Measurements from ENCODE around the gene INA.
A peak's percentile ranks its signal among the peaks of the same experiment; 100 is the strongest.

INA gene

DNA sequence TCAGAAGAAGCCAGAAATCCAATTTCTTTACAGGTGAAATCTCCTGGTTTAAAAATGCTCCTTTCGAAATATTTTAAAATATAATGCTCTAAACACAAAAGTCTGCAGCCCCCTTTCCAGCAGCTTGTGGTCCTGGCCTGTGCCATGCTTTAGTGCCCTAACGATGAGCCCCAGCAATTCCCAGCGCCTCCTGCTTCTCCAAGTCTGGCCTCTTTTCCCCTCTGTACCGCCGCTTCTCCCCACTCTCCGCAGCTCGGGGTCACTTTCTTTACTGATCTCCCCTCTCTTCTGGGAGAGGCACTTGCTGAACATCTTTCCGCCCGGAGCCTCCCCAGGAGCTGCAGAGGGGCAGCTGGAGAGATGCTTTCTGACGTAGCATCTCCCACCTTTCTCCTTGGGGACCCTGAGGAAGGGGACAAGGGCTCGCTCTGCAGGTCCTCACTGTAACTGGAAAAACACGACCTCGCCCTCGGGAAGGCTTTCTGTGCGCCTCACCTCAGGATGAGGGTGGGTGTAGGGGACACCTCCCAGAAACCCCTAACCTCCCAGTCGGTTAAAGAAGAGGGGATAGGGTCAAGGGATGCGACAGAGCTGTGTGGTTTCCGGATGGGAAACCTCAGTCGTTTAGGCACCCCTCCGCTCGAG is 565 bp upstream of the INA start:
- no peak overlapping the region for H3K9ac ChIP-seq (ENCODE audit: low read depth, low read length)
- peak overlapping the region; percentile 82 for H3K4me3 ChIP-seq (ENCODE audit: low read depth, low read length)
- no peaks in the 10 kb centered on the region for H3K9me3 ChIP-seq (ENCODE audit: control insufficient read depth, insufficient read depth, low read length)
- H3K36me3 ChIP-seq (ENCODE audit: control insufficient read depth, insufficient read depth, low read length) = no peaks in the 10 kb centered on the region
- H3K27me3 ChIP-seq (ENCODE audit: control insufficient read depth, insufficient read depth, low read length) = peaks cover 59% of the 10 kb centered on the region
- H3K27ac ChIP-seq (ENCODE audit: low read depth, low read length) = no peak overlapping the region
- H3K4me1 ChIP-seq (ENCODE audit: control insufficient read depth, insufficient read depth, low read length) = peaks cover 15% of the 10 kb centered on the region

DNA sequence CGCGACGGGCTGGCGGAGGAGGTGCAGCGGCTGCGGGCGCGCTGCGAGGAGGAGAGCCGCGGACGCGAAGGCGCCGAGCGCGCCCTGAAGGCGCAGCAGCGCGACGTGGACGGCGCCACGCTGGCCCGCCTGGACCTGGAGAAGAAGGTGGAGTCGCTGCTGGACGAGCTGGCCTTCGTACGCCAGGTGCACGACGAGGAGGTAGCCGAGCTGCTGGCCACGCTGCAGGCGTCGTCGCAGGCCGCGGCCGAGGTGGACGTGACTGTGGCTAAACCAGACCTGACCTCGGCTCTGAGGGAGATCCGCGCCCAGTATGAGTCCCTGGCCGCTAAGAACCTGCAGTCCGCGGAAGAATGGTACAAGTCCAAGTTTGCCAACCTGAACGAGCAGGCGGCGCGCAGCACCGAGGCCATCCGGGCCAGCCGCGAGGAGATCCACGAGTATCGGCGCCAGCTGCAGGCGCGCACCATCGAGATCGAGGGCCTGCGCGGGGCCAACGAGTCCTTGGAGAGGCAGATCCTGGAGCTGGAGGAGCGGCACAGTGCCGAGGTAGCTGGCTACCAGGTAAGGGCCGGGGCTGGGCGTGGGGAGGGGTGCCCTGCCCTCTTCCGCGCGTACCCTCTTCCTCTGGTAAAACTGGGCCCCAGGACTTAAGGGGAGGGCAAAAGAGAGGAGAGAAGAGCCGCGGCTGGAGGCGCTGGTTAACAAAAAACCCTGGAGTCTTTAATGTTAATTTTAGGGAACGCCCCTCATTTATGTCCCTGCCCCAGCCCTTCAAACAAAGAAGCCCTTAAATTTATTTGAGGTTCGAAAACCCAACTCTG is 987 bp downstream of the INA start:
- no peaks in the 10 kb centered on the region for H3K36me3 ChIP-seq (ENCODE audit: control insufficient read depth, insufficient read depth, low read length)
- peak overlapping the region; percentile 82 for H3K4me3 ChIP-seq (ENCODE audit: low read depth, low read length)
- H3K9ac ChIP-seq (ENCODE audit: low read depth, low read length) = no peak overlapping the region
- no peak overlapping the region for H3K27ac ChIP-seq (ENCODE audit: low read depth, low read length)
- no peaks in the 10 kb centered on the region for H3K9me3 ChIP-seq (ENCODE audit: control insufficient read depth, insufficient read depth, low read length)
- H3K27me3 ChIP-seq (ENCODE audit: control insufficient read depth, insufficient read depth, low read length) = peaks cover 61% of the 10 kb centered on the region
- peaks cover 25% of the 10 kb centered on the region for H3K4me1 ChIP-seq (ENCODE audit: control insufficient read depth, insufficient read depth, low read length)

DNA sequence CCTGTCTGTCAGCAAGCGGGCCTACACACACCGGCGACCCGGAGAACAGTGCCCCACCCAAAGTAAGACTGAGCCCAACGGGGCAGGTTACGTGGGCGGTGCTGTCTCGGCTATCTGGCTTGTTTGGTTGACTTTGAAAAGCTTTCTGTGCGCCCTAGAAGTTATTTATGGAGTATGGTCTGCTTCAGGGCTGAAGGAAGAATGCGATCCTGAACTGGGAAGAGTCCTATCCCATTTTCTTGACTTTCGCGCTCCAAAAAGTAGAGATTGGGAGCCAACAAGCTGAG is 1.5 kb downstream of the INA start:
- Histone ChIP-seq H3K27me3 (ENCODE audit: control insufficient read depth, insufficient read depth, low read length) (peaks cover 61% of the 10 kb centered on the region), H3K4me3 (ENCODE audit: low read depth, low read length) (peak overlapping the region; percentile 82), H3K9ac (ENCODE audit: low read depth, low read length) (no peak overlapping the region), H3K4me1 (ENCODE audit: control insufficient read depth, insufficient read depth, low read length) (peaks cover 25% of the 10 kb centered on the region), H3K36me3 (ENCODE audit: control insufficient read depth, insufficient read depth, low read length) (no peaks in the 10 kb centered on the region), H3K9me3 (ENCODE audit: control insufficient read depth, insufficient read depth, low read length) (no peaks in the 10 kb centered on the region), H3K27ac (ENCODE audit: low read depth, low read length) (no peak overlapping the region)

DNA sequence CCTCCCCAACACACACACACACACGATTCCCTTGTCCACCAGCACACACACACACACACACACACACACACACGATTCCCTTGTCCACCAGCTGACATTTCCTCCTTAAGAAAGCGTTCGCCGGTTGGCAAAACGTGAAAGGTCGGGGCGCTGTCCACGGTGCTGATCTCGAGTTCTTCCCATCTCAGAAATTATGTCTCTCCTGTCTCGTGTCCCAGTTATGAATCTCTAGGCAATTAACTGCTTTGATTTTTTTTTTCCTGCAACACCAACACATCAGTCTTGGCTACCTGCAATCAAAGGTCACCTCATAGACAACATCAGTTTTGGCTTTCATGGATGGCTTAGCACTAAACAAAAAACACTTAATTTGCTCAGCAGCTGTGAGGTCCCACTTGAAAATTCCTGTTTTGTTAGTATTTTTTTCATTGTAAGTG is 1.9 kb downstream of the INA start:
- Histone ChIP-seq H3K9me3 (ENCODE audit: control insufficient read depth, insufficient read depth, low read length) (no peaks in the 10 kb centered on the region), H3K36me3 (ENCODE audit: control insufficient read depth, insufficient read depth, low read length) (no peaks in the 10 kb centered on the region), H3K9ac (ENCODE audit: low read depth, low read length) (no peak overlapping the region), H3K27me3 (ENCODE audit: control insufficient read depth, insufficient read depth, low read length) (peaks cover 61% of the 10 kb centered on the region), H3K4me3 (ENCODE audit: low read depth, low read length) (peak overlapping the region; percentile 82), H3K4me1 (ENCODE audit: control insufficient read depth, insufficient read depth, low read length) (peaks cover 25% of the 10 kb centered on the region), H3K27ac (ENCODE audit: low read depth, low read length) (no peak overlapping the region)

DNA sequence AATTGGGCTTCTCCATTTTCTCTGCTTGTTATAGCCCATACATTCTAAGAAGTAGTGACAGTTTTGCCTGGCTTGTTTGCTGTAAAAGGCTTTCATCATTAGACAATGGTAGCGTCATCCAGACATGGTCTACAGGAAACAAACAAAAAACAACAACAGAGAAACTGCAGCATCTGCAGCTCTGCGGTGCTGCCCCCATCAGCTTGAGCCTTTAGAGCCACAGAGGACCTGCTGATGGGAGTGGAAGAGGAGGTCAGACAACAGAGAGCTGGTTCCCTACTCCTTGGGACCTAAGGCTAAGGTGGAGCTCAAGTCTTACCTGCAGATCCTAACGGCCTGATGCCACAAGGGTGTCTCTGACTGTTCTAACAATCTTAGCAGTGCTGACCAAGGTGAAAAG is 3.1 kb downstream of the INA start:
- Histone ChIP-seq H3K9ac (ENCODE audit: low read depth, low read length) (no peak overlapping the region), H3K27me3 (ENCODE audit: control insufficient read depth, insufficient read depth, low read length) (peaks cover 60% of the 10 kb centered on the region), H3K4me3 (ENCODE audit: low read depth, low read length) (no peak overlapping the region), H3K27ac (ENCODE audit: low read depth, low read length) (no peak overlapping the region), H3K9me3 (ENCODE audit: control insufficient read depth, insufficient read depth, low read length) (no peaks in the 10 kb centered on the region), H3K4me1 (ENCODE audit: control insufficient read depth, insufficient read depth, low read length) (peaks cover 25% of the 10 kb centered on the region), H3K36me3 (ENCODE audit: control insufficient read depth, insufficient read depth, low read length) (no peaks in the 10 kb centered on the region)

DNA sequence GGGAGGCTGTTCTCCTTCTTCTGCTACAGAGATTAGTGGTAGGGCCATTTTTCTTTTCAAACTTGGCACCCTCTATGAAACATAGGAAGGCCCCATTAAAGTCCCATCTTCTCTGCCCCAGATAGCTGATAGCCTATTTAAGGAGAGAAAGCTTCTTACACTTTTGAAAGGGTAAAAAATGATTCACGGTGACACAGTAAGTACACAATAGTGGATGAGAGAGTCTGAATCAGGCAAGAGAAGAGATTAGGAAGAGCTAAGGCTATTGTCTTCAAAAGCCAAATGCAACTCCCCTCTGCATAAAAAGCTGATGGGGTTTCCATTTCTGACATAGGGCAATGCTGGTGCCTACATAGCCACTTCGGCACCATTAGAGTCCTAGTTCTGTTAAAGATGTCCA is 3.6 kb downstream of the INA start:
- Histone ChIP-seq H3K4me1 (ENCODE audit: control insufficient read depth, insufficient read depth, low read length) (peaks cover 25% of the 10 kb centered on the region), H3K27ac (ENCODE audit: low read depth, low read length) (no peak overlapping the region), H3K36me3 (ENCODE audit: control insufficient read depth, insufficient read depth, low read length) (no peaks in the 10 kb centered on the region), H3K27me3 (ENCODE audit: control insufficient read depth, insufficient read depth, low read length) (peaks cover 56% of the 10 kb centered on the region), H3K4me3 (ENCODE audit: low read depth, low read length) (no peak overlapping the region), H3K9me3 (ENCODE audit: control insufficient read depth, insufficient read depth, low read length) (no peaks in the 10 kb centered on the region), H3K9ac (ENCODE audit: low read depth, low read length) (no peak overlapping the region)

DNA sequence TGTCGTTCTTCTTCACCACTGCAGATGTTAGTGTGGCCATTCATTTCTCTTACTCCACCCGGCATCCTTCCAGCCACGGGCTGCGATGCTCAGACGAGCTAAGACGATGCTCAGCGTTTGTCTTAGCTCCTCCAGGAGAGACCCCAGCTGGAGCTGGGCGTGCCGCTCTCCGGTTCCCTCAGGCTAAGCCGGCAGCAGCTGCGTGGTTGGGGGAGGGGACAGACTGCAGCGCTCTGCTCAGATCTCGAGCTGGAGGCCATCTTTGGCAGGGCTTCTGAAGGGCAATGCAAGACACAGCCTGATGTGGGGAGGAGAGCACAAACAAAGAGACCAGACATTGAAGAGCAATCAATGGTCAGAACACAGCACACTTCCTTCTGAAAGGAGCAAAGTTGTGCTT is 4.8 kb downstream of the INA start:
- Histone ChIP-seq H3K9ac (ENCODE audit: low read depth, low read length) (0 out of 2 replicates have a peak overlapping the region, but pooled peaks have one; percentile 34), H3K4me3 (ENCODE audit: low read depth, low read length) (peak overlapping the region; percentile 49)

DNA sequence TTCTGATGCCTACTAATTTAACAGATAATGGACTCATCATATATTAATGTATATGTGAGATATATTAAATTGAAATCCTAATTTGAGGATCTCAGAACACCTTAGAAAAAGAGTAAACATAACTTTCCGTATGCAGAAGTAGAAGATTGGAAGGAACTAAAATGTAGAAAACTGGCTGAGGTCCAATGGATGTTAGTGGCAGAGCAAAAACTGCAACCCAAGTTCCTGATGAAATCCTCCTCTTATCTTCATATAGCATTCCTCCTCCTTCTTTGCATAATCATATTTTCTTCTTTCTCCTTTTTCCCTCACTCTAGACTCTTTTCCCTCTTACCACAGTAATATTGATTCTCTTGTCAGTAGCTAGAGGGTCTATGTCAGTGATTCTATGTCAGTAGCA is 6.0 kb downstream of the INA start:
- H3K4me1 ChIP-seq (ENCODE audit: control insufficient read depth, insufficient read depth, low read length) = peaks cover 18% of the 10 kb centered on the region
- H3K27ac ChIP-seq (ENCODE audit: low read depth, low read length) = no peak overlapping the region
- peaks cover 31% of the 10 kb centered on the region for H3K27me3 ChIP-seq (ENCODE audit: control insufficient read depth, insufficient read depth, low read length)
- no peaks in the 10 kb centered on the region for H3K36me3 ChIP-seq (ENCODE audit: control insufficient read depth, insufficient read depth, low read length)
- H3K4me3 ChIP-seq (ENCODE audit: low read depth, low read length) = no peak overlapping the region
- H3K9me3 ChIP-seq (ENCODE audit: control insufficient read depth, insufficient read depth, low read length) = no peaks in the 10 kb centered on the region
- no peak overlapping the region for H3K9ac ChIP-seq (ENCODE audit: low read depth, low read length)

More for the DNA sequence above, 4.8 kb downstream of the INA start:
- Histone ChIP-seq H3K27me3 (ENCODE audit: control insufficient read depth, insufficient read depth, low read length) (peaks cover 43% of the 10 kb centered on the region), H3K36me3 (ENCODE audit: control insufficient read depth, insufficient read depth, low read length) (no peaks in the 10 kb centered on the region), H3K4me1 (ENCODE audit: control insufficient read depth, insufficient read depth, low read length) (peaks cover 21% of the 10 kb centered on the region), H3K9me3 (ENCODE audit: control insufficient read depth, insufficient read depth, low read length) (no peaks in the 10 kb centered on the region), H3K27ac (ENCODE audit: low read depth, low read length) (no peak overlapping the region)

DNA sequence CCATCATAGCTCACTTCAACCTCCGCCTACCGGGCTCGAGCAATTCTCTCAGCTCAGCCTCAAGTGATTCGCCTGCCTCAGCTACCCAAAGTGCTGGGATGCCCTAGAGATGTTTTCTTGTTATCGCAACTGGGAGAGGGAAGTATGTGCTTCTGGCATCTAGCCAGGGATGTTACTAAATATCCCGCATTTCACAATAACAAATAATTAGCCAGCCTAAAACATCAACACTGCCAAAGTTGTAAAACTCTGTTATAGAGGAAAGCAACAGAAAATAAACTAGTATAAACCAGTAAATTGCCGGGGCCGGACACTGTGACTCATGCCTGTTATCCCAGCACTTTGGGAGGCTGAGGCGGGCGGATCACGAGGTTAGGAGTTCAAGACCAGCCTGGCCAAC is 7.2 kb downstream of the INA start:
- H3K27me3 ChIP-seq (ENCODE audit: control insufficient read depth, insufficient read depth, low read length) = peaks cover 19% of the 10 kb centered on the region
- no peak overlapping the region for H3K9ac ChIP-seq (ENCODE audit: low read depth, low read length)
- no peak overlapping the region for H3K27ac ChIP-seq (ENCODE audit: low read depth, low read length)
- no peaks in the 10 kb centered on the region for H3K36me3 ChIP-seq (ENCODE audit: control insufficient read depth, insufficient read depth, low read length)
- H3K9me3 ChIP-seq (ENCODE audit: control insufficient read depth, insufficient read depth, low read length) = no peaks in the 10 kb centered on the region
- peaks cover 14% of the 10 kb centered on the region for H3K4me1 ChIP-seq (ENCODE audit: control insufficient read depth, insufficient read depth, low read length)
- no peak overlapping the region for H3K4me3 ChIP-seq (ENCODE audit: low read depth, low read length)

DNA sequence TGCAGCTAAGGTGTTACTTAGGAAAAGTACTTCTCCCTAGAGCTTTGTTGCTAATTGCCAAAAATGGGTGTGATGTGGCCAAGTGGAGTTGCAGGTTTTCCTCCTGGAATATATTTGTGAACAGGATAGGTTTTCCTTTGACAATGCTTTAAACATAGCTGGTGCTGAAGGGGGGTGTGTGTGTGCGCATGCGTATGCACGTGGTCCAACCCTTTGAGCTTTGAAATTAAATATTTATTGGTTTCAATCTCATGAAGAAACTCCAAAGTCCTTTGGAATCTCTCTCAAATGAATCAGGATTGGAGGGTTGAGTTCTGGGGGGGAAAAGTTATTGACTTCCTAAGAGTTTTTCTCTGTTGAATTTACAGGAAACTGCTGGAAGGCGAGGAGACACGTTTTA is 11.1 kb downstream of the INA start:
- Histone ChIP-seq H3K9me3 (ENCODE audit: control insufficient read depth, insufficient read depth, low read length) (no peaks in the 10 kb centered on the region), H3K27me3 (ENCODE audit: control insufficient read depth, insufficient read depth, low read length) (no peaks in the 10 kb centered on the region), H3K36me3 (ENCODE audit: control insufficient read depth, insufficient read depth, low read length) (no peaks in the 10 kb centered on the region), H3K27ac (ENCODE audit: low read depth, low read length) (no peak overlapping the region), H3K4me1 (ENCODE audit: control insufficient read depth, insufficient read depth, low read length) (no peaks in the 10 kb centered on the region), H3K4me3 (ENCODE audit: low read depth, low read length) (no peak overlapping the region), H3K9ac (ENCODE audit: low read depth, low read length) (no peak overlapping the region)

DNA sequence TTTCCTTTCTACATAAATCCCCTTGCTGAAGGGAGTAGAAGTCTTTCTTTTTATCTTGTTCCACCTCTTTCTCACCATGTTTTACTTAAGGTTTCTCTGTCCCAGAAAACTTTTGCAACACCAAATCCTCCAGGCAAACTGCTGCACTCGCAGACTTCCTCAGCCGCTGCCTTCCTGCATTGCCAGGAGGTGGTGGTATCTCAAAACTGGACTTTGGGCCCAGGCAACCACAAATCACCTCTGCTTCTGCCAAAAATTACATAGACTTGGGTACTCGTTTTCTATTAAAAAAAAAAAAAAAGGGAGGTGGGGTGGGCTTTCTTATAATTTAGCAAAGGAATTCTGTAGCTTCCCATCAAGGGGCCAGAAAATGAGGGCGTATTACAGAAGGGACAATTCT is 14.7 kb downstream of the INA start:
- no peaks in the 10 kb centered on the region for H3K4me1 ChIP-seq (ENCODE audit: control insufficient read depth, insufficient read depth, low read length)
- no peak overlapping the region for H3K27ac ChIP-seq (ENCODE audit: low read depth, low read length)
- no peak overlapping the region for H3K4me3 ChIP-seq (ENCODE audit: low read depth, low read length)
- H3K9me3 ChIP-seq (ENCODE audit: control insufficient read depth, insufficient read depth, low read length) = no peaks in the 10 kb centered on the region
- H3K27me3 ChIP-seq (ENCODE audit: control insufficient read depth, insufficient read depth, low read length) = no peaks in the 10 kb centered on the region
- H3K36me3 ChIP-seq (ENCODE audit: control insufficient read depth, insufficient read depth, low read length) = no peaks in the 10 kb centered on the region
- no peak overlapping the region for H3K9ac ChIP-seq (ENCODE audit: low read depth, low read length)
